GM12878 (cell line): ENCODE measurements around the gene SYT14. TPM values are rescaled to one million over a fixed set of nuclear protein-coding genes. Genes with fewer than 3 reads are reported as not detected.

ENCODE experiments used
- ATAC-seq: fragments of 200-7000 bp; cut with Tn5 transposase; 3 replicates; pipeline ENCODE4 v1.9.1; 2020; ENCODE audit warnings: mild to moderate bottlenecking, moderate library complexity
- BruUV-seq: library from RNA; stranded (reverse); fragments of 400-500 nt; replicated peaks from 2 replicates; lab custom pipeline; 2021; lab: Mats Ljungman, UMichigan
- CTCF ChIA-PET: fragments of 300-600 bp; sonication (Branson Sonifier 250); formaldehyde crosslinking; extraction: SDS; loops from one replicate; lab custom pipeline; 2021; ENCODE audit warnings: inconsistent platforms; lab: Yijun Ruan, JAX
- POLR2A ChIA-PET: fragments of 350-600 bp; formaldehyde crosslinking; extraction: SDS; loops from one replicate; lab custom pipeline; 2021; ENCODE audit warnings: inconsistent platforms; lab: Charles Lee
- RAD21 ChIA-PET: fragments of 300-600 bp; sonication (Branson Sonifier 250); formaldehyde crosslinking; loops from one replicate; lab custom pipeline; 2023; ENCODE audit warnings: antibody characterized with exemption; ENCODE audit not compliant: unreplicated experiment; lab: Charles Lee
- SMC1A ChIA-PET: fragments of 300-600 bp; sonication (Branson Sonifier 250); formaldehyde crosslinking; loops from one replicate; lab custom pipeline; 2023; ENCODE audit not compliant: unreplicated experiment, uncharacterized antibody; lab: Charles Lee
- DNase-seq: peaks from one replicate; pipeline ENCODE4 v3.0.0-alpha.2; 2011; ENCODE audit warnings: low read depth, low spot score
- FAIRE-seq: peaks from 3 replicates; lab custom pipeline; 2011; peaks lifted over from hg19 to GRCh38; lab: Jason Lieb, UNC
- H2AFZ ChIP-seq: 2 replicates; pipeline ENCODE4 v1.6.0; 2011; ENCODE audit warnings: low read depth, low read length, control low read depth; ENCODE audit not compliant: control insufficient read depth
- H3K27ac ChIP-seq: 2 replicates; pipeline ENCODE4 v1.5.1; 2011; ENCODE audit warnings: control low read depth; ENCODE audit not compliant: control insufficient read depth, insufficient read depth
- H3K27me3 ChIP-seq, 2 experiments: replicated peaks in 1 of 2; 2 replicates each; pipeline versions ENCODE4 v1.6.0 to v1.6.1; 2011; ENCODE audit warnings: low read length in 1 of 2; ENCODE audit not compliant: control insufficient read depth in 2 of 2, insufficient read depth in 2 of 2
- H3K36me3 ChIP-seq, 2 experiments: 2 replicates each; pipeline ENCODE4 v1.5.1; 2011; ENCODE audit warnings: low read length in 1 of 2; ENCODE audit not compliant: control insufficient read depth in 2 of 2, insufficient read depth in 2 of 2
- H3K4me1 ChIP-seq: 2 replicates; pipeline ENCODE4 v1.6.1; 2011; ENCODE audit warnings: mild to moderate bottlenecking, low read length, moderate library complexity, mixed read lengths; ENCODE audit not compliant: control insufficient read depth, insufficient read depth
- H3K4me2 ChIP-seq: 2 replicates; pipeline ENCODE4 v1.6.0; 2011; ENCODE audit warnings: control low read depth; ENCODE audit not compliant: control insufficient read depth, insufficient read depth
- H3K4me3 ChIP-seq: fragments of 200-600 bp; sonication (generic); 2 replicates; pipeline ENCODE4 v1.5.1; 2016
- H3K79me2 ChIP-seq: 2 replicates; pipeline ENCODE4 v1.6.0; 2011; ENCODE audit warnings: low read length; ENCODE audit not compliant: control insufficient read depth, insufficient read depth
- H3K9ac ChIP-seq: 2 replicates; pipeline ENCODE4 v1.8.0; 2011; ENCODE audit warnings: low read length, control low read depth, mixed read lengths; ENCODE audit not compliant: control insufficient read depth, insufficient read depth
- H3K9me3 ChIP-seq: replicated peaks from 3 replicates; pipeline ENCODE4 v1.5.1; 2011; ENCODE audit warnings: mild to moderate bottlenecking, low read length; ENCODE audit not compliant: control insufficient read depth, insufficient read depth
- H4K20me1 ChIP-seq: 2 replicates; pipeline ENCODE4 v1.6.0; 2011; ENCODE audit not compliant: control insufficient read depth, insufficient read depth
- BACH1 ChIP-seq: fragments of 450-650 bp; IDR thresholded peaks from 2 replicates; pipeline ENCODE4 v1.6.1; 2017; ENCODE audit warnings: mild to moderate bottlenecking, borderline replicate concordance
- CHD2 ChIP-seq: IDR thresholded peaks from 2 replicates; pipeline ENCODE4 v1.6.1; 2011; ENCODE audit warnings: low read depth, low read length, improper control_type of control experiment, borderline replicate concordance
- MYC ChIP-seq: IDR thresholded peaks from 2 replicates; pipeline ENCODE4 v1.6.1; 2011; ENCODE audit warnings: mild to moderate bottlenecking, low read length, moderate library complexity, inconsistent platforms; ENCODE audit not compliant: insufficient read depth, insufficient replicate concordance, insufficient read length, severe bottlenecking
- PAX8 ChIP-seq: fragments of 450-650 bp; IDR thresholded peaks from 2 replicates; pipeline ENCODE4 v1.6.1; 2017; ENCODE audit warnings: mild to moderate bottlenecking, moderate library complexity
- POLR2A ChIP-seq: IDR thresholded peaks from 2 replicates; pipeline ENCODE4 v1.6.1; 2011; ENCODE audit warnings: low read depth, mild to moderate bottlenecking, low read length
- SIN3A ChIP-seq: IDR thresholded peaks from 2 replicates; pipeline ENCODE4 v1.6.1; 2012; ENCODE audit warnings: low read depth, low read length, improper control_type of control experiment
- STAT1 ChIP-seq: fragments of 450-650 bp; conservative IDR thresholded peaks from 2 replicates; pipeline ENCODE4 v1.6.1; 2014; ENCODE audit warnings: antibody characterized with exemption, mild to moderate bottlenecking
- TARDBP ChIP-seq: IDR thresholded peaks from 2 replicates; pipeline ENCODE4 v1.6.1; 2016; ENCODE audit warnings: borderline replicate concordance
- WRNIP1 ChIP-seq: IDR thresholded peaks from 2 replicates; pipeline ENCODE4 v1.6.1; 2011; ENCODE audit warnings: low read depth, low read length, improper control_type of control experiment, borderline replicate concordance
- ZBTB4 ChIP-seq: fragments of 450-650 bp; formaldehyde crosslinking; IDR thresholded peaks from 2 replicates; pipeline ENCODE4 v1.4.0; 2022; ENCODE audit warnings: mild to moderate bottlenecking, moderate library complexity
- ZNF24 ChIP-seq: fragments of 450-650 bp; IDR thresholded peaks from 2 replicates; pipeline ENCODE4 v1.6.1; 2017; ENCODE audit warnings: antibody characterized with exemption, mild to moderate bottlenecking
- ZNF622 ChIP-seq: fragments of 450-650 bp; IDR thresholded peaks from 2 replicates; pipeline ENCODE4 v1.6.1; 2017; ENCODE audit warnings: mild to moderate bottlenecking, inconsistent platforms
- WGBS: methylation state at CpG from one replicate; pipeline ENCODE4 v1.1.6; 2016; ENCODE audit warnings: low lambda C conversion rate; ENCODE audit not compliant: insufficient replicate concordance, insufficient coverage; ENCODE audit errors: missing lambda C conversion rate; 5-methylcytosine and 5-hydroxymethylcytosine counted together
- in situ Hi-C: fragments of 300-500 bp; cut with MboI; formaldehyde crosslinking; loops from 9 replicates; pipeline ENCODE4 v1.14.3; 2018; ENCODE audit warnings: mixed read lengths
- intact Hi-C: fragments of 100-400 bp; cut with micrococcal nuclease; formaldehyde crosslinking; loops from one replicate; pipeline ENCODE4 v1.14.2; 2022; ENCODE audit not compliant: unreplicated experiment
- polyA plus RNA-seq, 11 experiments: library from polyadenylated mRNA; depleted of rRNA in 4 of 11; unstranded in 6 of 11; stranded (reverse) in 5 of 11; fragments of >200 nt; fragmentation: Nextera tagmentation in 4 of 11; fragmentation: Illumina TruSeq in 1 of 11; extraction: Ambion mirVana in 4 of 11; extraction: Trizol in 1 of 11; gene quantifications; 1 replicate in 1 of 11; 2 replicates in 10 of 11; pipeline versions ENCODE4 v1.2.1 to v1.2.3, GENCODE V29; 2011 to 2016; ENCODE audit warnings: inconsistent platforms in 2 of 11, missing spikeins in 2 of 11, low read depth in 1 of 11
- total RNA-seq, 4 experiments: library from RNA; depleted of rRNA in 3 of 4; stranded (reverse); fragments of >200 nt in 3 of 4; fragmentation: Illumina TruSeq in 1 of 4; extraction: Trizol in 1 of 4; gene quantifications; 2 replicates each; pipeline versions ENCODE4 v1.2.1 to v1.2.3, GENCODE V29; 2013 to 2021
- TF ChIP-seq, protein P1 (sequence below): fragments of 450-650 bp; formaldehyde crosslinking; IDR thresholded peaks from 2 replicates; pipeline ENCODE4 v1.4.0; 2020; ENCODE audit warnings: mild to moderate bottlenecking, moderate library complexity
- TF ChIP-seq, protein P2 (sequence below), 3 experiments: IDR thresholded peaks in 2 of 3; conservative IDR thresholded peaks in 1 of 3; 2 replicates each; pipeline ENCODE4 v1.5.1; 2011; ENCODE audit warnings: low read depth in 3 of 3, low read length in 3 of 3, mild to moderate bottlenecking in 3 of 3, control low read depth in 2 of 3, moderate library complexity in 2 of 3, inconsistent platforms in 1 of 3, mixed read lengths in 1 of 3; ENCODE audit not compliant: control insufficient read depth in 2 of 3, insufficient read depth in 1 of 3; ENCODE audit errors: extremely low read depth in 1 of 3

Gene SYT14
- total and polyA plus RNA-seq, 10 of the 15 experiments (the other 5 are each of a cell fraction or from before 2014, with no cell fraction given) = under 0.01 TPM; not detected in 9

DNA sequence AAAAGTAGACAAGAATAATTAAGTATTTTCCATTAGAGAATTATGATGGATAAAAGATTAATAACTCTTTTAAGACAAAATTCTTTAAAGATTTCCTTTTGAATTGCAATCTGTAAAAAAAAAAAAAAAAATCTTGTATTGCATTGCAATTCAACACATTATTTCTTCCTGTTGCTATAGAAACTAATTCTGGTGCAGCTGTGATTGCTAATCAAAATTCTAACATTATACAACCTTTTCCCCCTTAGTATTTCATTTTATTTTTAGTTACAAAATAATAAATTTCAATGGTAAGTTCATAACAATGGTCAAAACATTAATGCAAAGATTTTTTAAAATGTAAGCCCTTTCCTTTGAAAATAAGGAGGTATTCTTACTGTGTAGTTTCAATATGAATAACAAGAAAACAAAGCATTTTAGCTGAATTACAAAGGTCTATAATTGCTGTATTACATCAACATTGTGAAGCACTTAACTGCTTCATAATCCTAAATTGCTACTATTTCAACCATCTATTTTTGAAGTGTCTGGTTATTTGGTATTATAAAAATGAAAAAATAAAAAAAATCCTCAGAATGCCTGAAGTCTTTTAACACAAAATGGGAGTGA, 135.0 kb downstream of the SYT14 start (continued):
- TF ChIP-seq, protein P1, sequence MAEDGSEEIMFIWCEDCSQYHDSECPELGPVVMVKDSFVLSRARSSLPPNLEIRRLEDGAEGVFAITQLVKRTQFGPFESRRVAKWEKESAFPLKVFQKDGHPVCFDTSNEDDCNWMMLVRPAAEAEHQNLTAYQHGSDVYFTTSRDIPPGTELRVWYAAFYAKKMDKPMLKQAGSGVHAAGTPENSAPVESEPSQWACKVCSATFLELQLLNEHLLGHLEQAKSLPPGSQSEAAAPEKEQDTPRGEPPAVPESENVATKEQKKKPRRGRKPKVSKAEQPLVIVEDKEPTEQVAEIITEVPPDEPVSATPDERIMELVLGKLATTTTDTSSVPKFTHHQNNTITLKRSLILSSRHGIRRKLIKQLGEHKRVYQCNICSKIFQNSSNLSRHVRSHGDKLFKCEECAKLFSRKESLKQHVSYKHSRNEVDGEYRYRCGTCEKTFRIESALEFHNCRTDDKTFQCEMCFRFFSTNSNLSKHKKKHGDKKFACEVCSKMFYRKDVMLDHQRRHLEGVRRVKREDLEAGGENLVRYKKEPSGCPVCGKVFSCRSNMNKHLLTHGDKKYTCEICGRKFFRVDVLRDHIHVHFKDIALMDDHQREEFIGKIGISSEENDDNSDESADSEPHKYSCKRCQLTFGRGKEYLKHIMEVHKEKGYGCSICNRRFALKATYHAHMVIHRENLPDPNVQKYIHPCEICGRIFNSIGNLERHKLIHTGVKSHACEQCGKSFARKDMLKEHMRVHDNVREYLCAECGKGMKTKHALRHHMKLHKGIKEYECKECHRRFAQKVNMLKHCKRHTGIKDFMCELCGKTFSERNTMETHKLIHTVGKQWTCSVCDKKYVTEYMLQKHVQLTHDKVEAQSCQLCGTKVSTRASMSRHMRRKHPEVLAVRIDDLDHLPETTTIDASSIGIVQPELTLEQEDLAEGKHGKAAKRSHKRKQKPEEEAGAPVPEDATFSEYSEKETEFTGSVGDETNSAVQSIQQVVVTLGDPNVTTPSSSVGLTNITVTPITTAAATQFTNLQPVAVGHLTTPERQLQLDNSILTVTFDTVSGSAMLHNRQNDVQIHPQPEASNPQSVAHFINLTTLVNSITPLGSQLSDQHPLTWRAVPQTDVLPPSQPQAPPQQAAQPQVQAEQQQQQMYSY = no peak

DNA sequence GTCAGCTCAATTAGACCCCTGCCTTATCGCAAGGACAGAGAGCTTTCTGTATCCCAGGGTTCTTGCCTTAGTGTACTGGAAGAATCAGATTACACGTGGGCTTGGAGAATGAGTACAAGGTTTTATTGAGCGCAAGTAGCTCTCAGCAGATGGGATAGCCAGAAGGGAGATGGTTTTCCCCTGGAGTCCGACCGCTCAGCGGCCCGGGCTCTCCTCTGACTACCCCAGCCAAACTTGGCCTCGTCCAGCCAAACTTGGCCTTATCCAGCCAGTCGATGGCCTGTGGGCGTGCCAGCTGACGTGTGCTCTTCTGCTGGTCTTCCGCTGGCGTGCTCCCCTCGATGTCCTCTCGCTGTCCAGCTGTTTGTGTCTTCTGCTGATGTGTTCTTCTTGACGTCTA, 136.9 kb downstream of the SYT14 start:
- no peak for FAIRE-seq
- TF ChIP-seq STAT1 (no peak), WRNIP1 (no peak), MYC (no peak), SIN3A (no peak), POLR2A (no peak), ZBTB4 (CRISPR knock-in tag) (no peak), ZNF24 (no peak), PAX8 (no peak), CHD2 (no peak), ZNF622 (no peak), TARDBP (no peak), BACH1 (no peak)
- TF ChIP-seq, protein P2, sequence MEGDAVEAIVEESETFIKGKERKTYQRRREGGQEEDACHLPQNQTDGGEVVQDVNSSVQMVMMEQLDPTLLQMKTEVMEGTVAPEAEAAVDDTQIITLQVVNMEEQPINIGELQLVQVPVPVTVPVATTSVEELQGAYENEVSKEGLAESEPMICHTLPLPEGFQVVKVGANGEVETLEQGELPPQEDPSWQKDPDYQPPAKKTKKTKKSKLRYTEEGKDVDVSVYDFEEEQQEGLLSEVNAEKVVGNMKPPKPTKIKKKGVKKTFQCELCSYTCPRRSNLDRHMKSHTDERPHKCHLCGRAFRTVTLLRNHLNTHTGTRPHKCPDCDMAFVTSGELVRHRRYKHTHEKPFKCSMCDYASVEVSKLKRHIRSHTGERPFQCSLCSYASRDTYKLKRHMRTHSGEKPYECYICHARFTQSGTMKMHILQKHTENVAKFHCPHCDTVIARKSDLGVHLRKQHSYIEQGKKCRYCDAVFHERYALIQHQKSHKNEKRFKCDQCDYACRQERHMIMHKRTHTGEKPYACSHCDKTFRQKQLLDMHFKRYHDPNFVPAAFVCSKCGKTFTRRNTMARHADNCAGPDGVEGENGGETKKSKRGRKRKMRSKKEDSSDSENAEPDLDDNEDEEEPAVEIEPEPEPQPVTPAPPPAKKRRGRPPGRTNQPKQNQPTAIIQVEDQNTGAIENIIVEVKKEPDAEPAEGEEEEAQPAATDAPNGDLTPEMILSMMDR (IDR thresholded peaks at IDR 0.05 in 2 of 3, conservative IDR thresholded peaks at IDR 0.05 in 1 of 3; ENCODE audit: control insufficient read depth in 2 of 3, extremely low read depth in 1 of 3, insufficient read depth in 1 of 3, low read depth in 3 of 3, low read length in 3 of 3) = no peak

More for the DNA sequence above, 136.9 kb downstream of the SYT14 start:
- H4K20me1 ChIP-seq = no peaks in the 10 kb centered on the region
- CTCF ChIA-PET = no interaction called here
- in situ Hi-C loops (no loop called here), intact Hi-C loops (no loop called here)
- no TSS peak for BruUV-seq
- RAD21 ChIA-PET = no interaction called here
- no peaks in the 10 kb centered on the region for H3K4me1 ChIP-seq
- POLR2A ChIA-PET = no interaction called here
- H3K9me3 ChIP-seq = no peaks in the 10 kb centered on the region
- ATAC-seq = no peak
- H3K36me3 ChIP-seq = no peaks in the 10 kb centered on the region
- SMC1A ChIA-PET = interaction anchor here (1.3 kb wide), 1 partner anchor 9 kb away, joined by 3 read pairs; no protein-coding TSS in a partner anchor
- H2AFZ ChIP-seq = no peak overlapping the region
- WGBS = 41% methylated on average over 16 of the region's 16 CpGs
- H3K4me3 ChIP-seq = no peak overlapping the region
- H3K9ac ChIP-seq = no peak overlapping the region
- H3K27me3 ChIP-seq = no peaks in the 10 kb centered on the region
- no peaks in the 10 kb centered on the region for H3K79me2 ChIP-seq
- DNase-seq = no peak
- no peak overlapping the region for H3K27ac ChIP-seq
- H3K4me2 ChIP-seq = no peak overlapping the region
